ENCODE measurements around the gene JAZF1.
"Not testable (repeated sequence)": the region's sequence is repeated elsewhere in the genome, so short reads cannot be mapped to it uniquely, and the experiment has no call there.

Gene JAZF1

DNA sequence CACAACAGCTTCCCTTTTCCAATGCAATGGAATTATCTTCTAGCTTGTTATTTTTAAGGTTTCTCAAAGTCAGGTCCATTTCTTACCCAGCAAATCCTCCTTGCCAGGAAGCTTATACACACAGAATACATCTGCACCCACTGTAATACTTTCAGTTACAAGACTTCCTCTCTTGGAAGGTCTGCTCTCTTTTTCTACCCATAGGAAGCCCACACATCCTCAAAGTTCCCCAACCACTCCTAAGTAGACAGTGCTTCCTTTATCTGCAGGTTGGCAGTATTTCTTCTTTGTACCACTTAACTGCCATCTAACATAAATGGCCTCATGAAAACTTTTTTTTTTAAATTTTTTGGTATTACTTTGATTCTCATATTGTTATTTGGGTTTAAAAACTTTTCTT is 285.0 kb downstream of the JAZF1 start:
- no peak for DNase-seq (ENCODE audit: low read depth, low spot score)
- TF ChIP-seq YY1 (IDR thresholded peaks at IDR 0.05; ENCODE audit: insufficient read depth, insufficient read length) (no peak), SUZ12 (IDR thresholded peaks at IDR 0.05; ENCODE audit: extremely low read depth, insufficient read depth, insufficient read length) (no peak), ZNF274 (IDR thresholded peaks at IDR 0.05; ENCODE audit: low read depth, low read length) (no peak)
- no peak overlapping the region for H3K9ac ChIP-seq (ENCODE audit: insufficient read length, low read depth)
- no peaks in the 10 kb centered on the region for H3K27me3 ChIP-seq (ENCODE audit: insufficient read depth, insufficient read length)
- H3K4me1 ChIP-seq (ENCODE audit: insufficient read depth, insufficient read length): peaks cover 2% of the 10 kb centered on the region
- H3K4me3 ChIP-seq (ENCODE audit: insufficient read length, low read depth): no peak overlapping the region
- no peaks in the 10 kb centered on the region for H3K9me3 ChIP-seq (ENCODE audit: insufficient read depth, low read length)
- H3K36me3 ChIP-seq (ENCODE audit: insufficient read depth, insufficient read length, low read length): no peaks in the 10 kb centered on the region

DNA sequence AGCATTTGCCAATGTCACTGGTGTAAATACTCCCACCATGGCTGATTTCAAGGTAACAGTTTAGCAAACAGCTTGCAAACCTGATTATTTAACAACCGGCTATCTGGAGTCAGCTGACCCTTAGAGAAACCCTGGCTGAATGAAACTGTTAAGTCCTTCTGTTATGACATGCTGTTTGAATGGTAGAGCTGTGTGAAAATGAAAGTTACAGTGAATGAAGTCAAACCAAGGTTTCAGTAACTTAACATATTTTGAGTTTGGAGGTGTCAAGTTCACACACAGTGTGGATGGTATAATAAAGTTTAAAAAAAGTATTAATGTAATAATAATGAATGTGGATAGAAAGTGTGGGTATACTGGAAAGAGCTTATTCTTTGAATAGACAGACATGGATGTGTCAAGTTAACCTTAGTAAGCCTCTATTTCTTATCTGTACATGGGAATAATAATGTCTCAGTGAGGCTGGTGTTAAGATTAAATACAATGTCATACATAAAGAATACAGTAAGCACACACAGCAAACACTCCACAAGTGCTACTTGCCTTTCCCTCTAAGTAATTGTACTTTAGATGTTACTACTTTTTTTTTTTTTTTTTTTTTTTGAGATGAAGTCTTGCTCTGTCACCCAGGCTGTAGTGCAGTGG is 290.3 kb downstream of the JAZF1 start:
- TF ChIP-seq ZNF274 (IDR thresholded peaks at IDR 0.05; ENCODE audit: low read depth, low read length): no peak
- no peak for TF ChIP-seq SUZ12 (IDR thresholded peaks at IDR 0.05; ENCODE audit: extremely low read depth, insufficient read depth, insufficient read length)
- no peak for TF ChIP-seq YY1 (IDR thresholded peaks at IDR 0.05; ENCODE audit: insufficient read depth, insufficient read length)
- no peak overlapping the region for H3K4me3 ChIP-seq (ENCODE audit: insufficient read length, low read depth)

DNA sequence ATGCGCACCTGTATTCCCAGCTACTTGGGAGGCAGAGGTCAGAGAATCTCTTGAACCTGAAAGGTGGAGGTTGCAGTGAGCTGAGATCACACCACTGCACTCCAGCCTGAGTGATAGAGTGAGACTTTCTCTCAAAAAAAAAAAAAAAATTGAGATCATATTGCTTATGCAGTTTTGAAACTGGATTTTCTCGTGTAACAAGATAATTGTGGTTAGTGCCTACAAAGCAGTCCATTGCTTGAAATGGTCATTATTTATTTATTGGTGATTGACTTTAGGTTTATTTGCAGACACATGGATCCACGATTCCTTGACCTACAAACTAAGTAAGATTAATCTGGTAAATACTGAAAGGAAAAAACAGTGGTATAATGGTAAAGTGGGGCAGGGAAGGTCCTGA is 290.8 kb downstream of the JAZF1 start:
- H3K9ac ChIP-seq (ENCODE audit: insufficient read length, low read depth): no peak overlapping the region
- H3K4me3 ChIP-seq (ENCODE audit: insufficient read length, low read depth): no peak overlapping the region
- H3K4me1 ChIP-seq (ENCODE audit: insufficient read depth, insufficient read length): no peaks in the 10 kb centered on the region
- no peak for DNase-seq (ENCODE audit: low read depth, low spot score)
- TF ChIP-seq ZNF274 (IDR thresholded peaks at IDR 0.05; ENCODE audit: low read depth, low read length) (no peak), YY1 (IDR thresholded peaks at IDR 0.05; ENCODE audit: insufficient read depth, insufficient read length) (no peak), SUZ12 (IDR thresholded peaks at IDR 0.05; ENCODE audit: extremely low read depth, insufficient read depth, insufficient read length) (no peak)
- no peaks in the 10 kb centered on the region for H3K27me3 ChIP-seq (ENCODE audit: insufficient read depth, insufficient read length)
- no peaks in the 10 kb centered on the region for H3K9me3 ChIP-seq (ENCODE audit: insufficient read depth, low read length)
- H3K36me3 ChIP-seq (ENCODE audit: insufficient read depth, insufficient read length, low read length): no peaks in the 10 kb centered on the region

More for the DNA sequence above, 290.3 kb downstream of the JAZF1 start:
- Histone ChIP-seq H3K9ac (ENCODE audit: insufficient read length, low read depth) (no peak overlapping the region), H3K9me3 (ENCODE audit: insufficient read depth, low read length) (no peaks in the 10 kb centered on the region), H3K27me3 (ENCODE audit: insufficient read depth, insufficient read length) (no peaks in the 10 kb centered on the region), H3K36me3 (ENCODE audit: insufficient read depth, insufficient read length, low read length) (no peaks in the 10 kb centered on the region), H3K4me1 (ENCODE audit: insufficient read depth, insufficient read length) (no peaks in the 10 kb centered on the region)
- no peak for DNase-seq (ENCODE audit: low read depth, low spot score)

DNA sequence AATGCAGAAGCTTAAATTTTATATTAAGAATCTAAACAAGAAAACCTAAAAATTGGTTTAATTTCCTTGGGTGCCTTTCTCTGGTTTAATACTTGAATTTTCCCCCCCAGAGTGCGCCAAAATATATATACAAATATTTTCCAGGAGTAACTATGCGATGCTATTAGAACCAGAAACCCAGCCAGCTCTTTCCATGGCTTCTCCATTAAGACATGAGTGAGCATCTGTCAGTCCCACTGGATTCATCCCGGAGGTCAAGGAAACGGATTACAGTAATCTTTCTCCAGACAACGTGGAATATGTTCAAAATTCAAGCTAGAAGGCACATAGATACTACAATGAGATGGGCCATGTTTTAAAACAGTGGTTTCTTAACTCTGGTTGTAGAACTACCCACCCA is 291.9 kb downstream of the JAZF1 start:
- DNase-seq (ENCODE audit: low read depth, low spot score): no peak
- Histone ChIP-seq H3K27me3 (ENCODE audit: insufficient read depth, insufficient read length) (no peaks in the 10 kb centered on the region), H3K9me3 (ENCODE audit: insufficient read depth, low read length) (no peaks in the 10 kb centered on the region), H3K4me3 (ENCODE audit: insufficient read length, low read depth) (no peak overlapping the region), H3K4me1 (ENCODE audit: insufficient read depth, insufficient read length) (no peaks in the 10 kb centered on the region), H3K36me3 (ENCODE audit: insufficient read depth, insufficient read length, low read length) (no peaks in the 10 kb centered on the region), H3K9ac (ENCODE audit: insufficient read length, low read depth) (no peak overlapping the region)
- TF ChIP-seq YY1 (IDR thresholded peaks at IDR 0.05; ENCODE audit: insufficient read depth, insufficient read length) (no peak), SUZ12 (IDR thresholded peaks at IDR 0.05; ENCODE audit: extremely low read depth, insufficient read depth, insufficient read length) (no peak), ZNF274 (IDR thresholded peaks at IDR 0.05; ENCODE audit: low read depth, low read length) (no peak)

DNA sequence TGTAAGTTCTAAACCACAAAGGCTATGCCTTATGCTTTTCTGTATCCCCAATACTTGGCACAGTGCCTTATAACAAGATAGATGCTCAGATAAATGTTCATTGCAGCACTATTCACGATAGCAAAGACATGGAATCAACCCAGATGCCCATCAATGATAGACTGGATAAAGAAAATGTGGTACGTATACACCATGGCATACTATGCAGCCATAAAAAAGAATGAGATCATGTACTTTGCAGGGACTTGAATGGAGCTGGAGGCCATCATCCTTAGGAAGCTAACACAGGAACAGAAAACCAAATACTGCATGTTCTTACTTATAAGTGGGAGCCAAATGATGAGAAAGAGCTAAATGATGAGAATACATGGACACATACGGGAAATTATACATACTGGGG is 293.9 kb downstream of the JAZF1 start:
- not testable (repeated sequence) for H3K4me3 ChIP-seq (ENCODE audit: insufficient read length, low read depth); H3K36me3 ChIP-seq (ENCODE audit: insufficient read depth, insufficient read length, low read length); H3K27me3 ChIP-seq (ENCODE audit: insufficient read depth, insufficient read length); H3K9me3 ChIP-seq (ENCODE audit: insufficient read depth, low read length); H3K9ac ChIP-seq (ENCODE audit: insufficient read length, low read depth); DNase-seq (ENCODE audit: low read depth, low spot score); H3K4me1 ChIP-seq (ENCODE audit: insufficient read depth, insufficient read length)

DNA sequence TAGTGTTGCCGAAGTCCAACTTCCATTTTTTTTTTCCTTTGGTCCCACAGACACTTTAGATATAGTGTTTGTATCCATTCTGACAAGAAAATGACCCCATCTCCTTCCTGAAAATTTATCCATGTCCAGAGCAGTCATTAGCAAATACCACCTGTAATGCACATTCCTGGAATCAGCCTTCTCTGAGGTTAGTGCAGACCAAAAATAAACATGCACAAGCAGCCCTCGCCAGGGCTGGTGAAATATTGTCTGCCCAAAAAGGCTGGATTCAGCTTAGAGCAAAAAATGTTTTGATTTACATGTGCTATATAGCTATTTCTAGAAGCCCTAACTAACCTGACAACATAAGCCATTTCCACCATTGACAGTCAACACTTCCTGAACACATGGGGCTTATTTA is 294.9 kb downstream of the JAZF1 start:
- no peak for DNase-seq (ENCODE audit: low read depth, low spot score)
- Histone ChIP-seq H3K9me3 (ENCODE audit: insufficient read depth, low read length) (no peaks in the 10 kb centered on the region), H3K9ac (ENCODE audit: insufficient read length, low read depth) (no peak overlapping the region), H3K4me3 (ENCODE audit: insufficient read length, low read depth) (no peak overlapping the region), H3K27me3 (ENCODE audit: insufficient read depth, insufficient read length) (no peaks in the 10 kb centered on the region), H3K36me3 (ENCODE audit: insufficient read depth, insufficient read length, low read length) (no peaks in the 10 kb centered on the region), H3K4me1 (ENCODE audit: insufficient read depth, insufficient read length) (no peaks in the 10 kb centered on the region)
- no peak for TF ChIP-seq YY1 (IDR thresholded peaks at IDR 0.05; ENCODE audit: insufficient read depth, insufficient read length)
- no peak for TF ChIP-seq ZNF274 (IDR thresholded peaks at IDR 0.05; ENCODE audit: low read depth, low read length)
- no peak for TF ChIP-seq SUZ12 (IDR thresholded peaks at IDR 0.05; ENCODE audit: extremely low read depth, insufficient read depth, insufficient read length)

DNA sequence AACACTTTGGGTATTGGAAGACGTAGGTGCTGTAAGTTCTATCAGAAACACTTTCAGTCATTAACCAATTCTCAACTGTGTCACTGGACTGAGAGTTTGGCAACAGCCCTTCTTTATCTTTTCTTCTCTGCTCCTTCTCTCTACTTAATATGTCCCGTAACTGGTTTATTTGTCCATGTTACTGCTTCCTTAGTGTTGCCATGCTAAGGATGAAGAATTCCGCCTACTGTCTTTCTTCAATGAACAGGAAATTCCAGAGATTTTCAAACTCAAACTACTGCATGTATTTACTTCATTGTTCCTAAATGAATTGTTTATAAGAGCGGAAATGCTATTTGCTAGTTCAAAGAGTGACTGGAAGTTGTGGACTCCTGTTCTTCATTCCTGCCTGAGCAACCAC is 296.9 kb downstream of the JAZF1 start:
- DNase-seq (ENCODE audit: low read depth, low spot score): no peak

More for the DNA sequence above, 296.9 kb downstream of the JAZF1 start:
- Histone ChIP-seq H3K27me3 (ENCODE audit: insufficient read depth, insufficient read length) (no peaks in the 10 kb centered on the region), H3K9ac (ENCODE audit: insufficient read length, low read depth) (no peak overlapping the region), H3K4me3 (ENCODE audit: insufficient read length, low read depth) (no peak overlapping the region), H3K4me1 (ENCODE audit: insufficient read depth, insufficient read length) (no peaks in the 10 kb centered on the region), H3K9me3 (ENCODE audit: insufficient read depth, low read length) (no peaks in the 10 kb centered on the region), H3K36me3 (ENCODE audit: insufficient read depth, insufficient read length, low read length) (no peaks in the 10 kb centered on the region)
- TF ChIP-seq YY1 (IDR thresholded peaks at IDR 0.05; ENCODE audit: insufficient read depth, insufficient read length) (no peak), ZNF274 (IDR thresholded peaks at IDR 0.05; ENCODE audit: low read depth, low read length) (no peak), SUZ12 (IDR thresholded peaks at IDR 0.05; ENCODE audit: extremely low read depth, insufficient read depth, insufficient read length) (no peak)
